ENCODE data around the gene GALNT2. TPM values are rescaled to one million over a fixed set of nuclear protein-coding genes. Genes with fewer than 3 reads are reported as not detected.

GALNT2 gene
- polyA plus RNA-seq, 4 donors: 55.9 to 65.0 (median 62.9) TPM

DNA sequence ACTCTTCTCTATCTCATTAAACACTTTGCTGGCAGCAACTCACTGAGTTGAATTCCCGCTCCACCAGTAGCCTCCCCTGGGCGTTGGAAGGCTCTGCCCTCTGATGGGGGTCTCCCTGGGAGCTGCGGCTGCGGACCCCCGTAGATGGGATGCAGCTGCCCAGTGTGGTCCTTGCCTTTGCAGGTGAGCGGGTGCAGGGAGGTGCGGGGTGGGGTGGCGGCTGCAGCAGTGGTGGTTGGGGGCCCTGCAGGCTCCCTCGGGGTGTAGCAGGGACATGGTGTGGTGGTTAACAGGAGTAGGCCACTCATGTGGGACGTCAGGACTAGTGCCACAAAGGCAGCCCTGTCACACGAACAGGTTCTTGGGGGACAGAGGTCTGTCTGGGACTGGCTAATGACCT is 42.0 kb downstream of the GALNT2 start:
- DNase-seq (ENCODE audit: low read depth in 4 of 4, low spot score in 2 of 4): no peak

GRCh38 chr1:230109895-230110667 is 43.0 kb downstream of the GALNT2 start:
- DNase-seq (ENCODE audit: low read depth in 4 of 4, low spot score in 2 of 4): no peak

DNA sequence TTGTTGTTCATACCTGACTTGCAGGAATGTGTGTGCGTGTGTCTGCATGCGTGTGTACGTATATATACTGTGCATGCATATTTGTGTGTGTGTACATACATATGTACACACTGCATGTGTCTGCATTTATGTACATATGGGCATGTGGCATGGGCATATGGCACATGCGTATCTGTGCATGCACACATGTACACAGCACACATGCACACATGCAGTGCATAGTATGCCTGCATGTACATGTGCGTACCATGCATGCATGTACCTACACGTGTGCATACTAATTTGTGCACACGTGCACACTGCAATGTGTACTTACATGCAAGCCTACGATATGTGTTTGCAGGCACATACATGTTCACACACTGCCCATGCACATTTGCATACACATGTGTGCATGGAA is 43.9 kb downstream of the GALNT2 start:
- DNase-seq (ENCODE audit: low read depth in 4 of 4, low spot score in 2 of 4): no peak

GRCh38 chr1:230112131-230112701 is 45.2 kb downstream of the GALNT2 start:
- DNase-seq (ENCODE audit: low read depth in 4 of 4, low spot score in 2 of 4): no peak

GRCh38 chr1:230112782-230113181 is 45.7 kb downstream of the GALNT2 start:
- no peak for DNase-seq (ENCODE audit: low read depth in 4 of 4, low spot score in 2 of 4)

- DNase-seq (ENCODE audit: low read depth in 4 of 4, low spot score in 2 of 4): no peak
Measured at GRCh38 chr1:230113235-230113592, 46.2 kb downstream of the GALNT2 start.

- no peak for DNase-seq (ENCODE audit: low read depth in 4 of 4, low spot score in 2 of 4)
Measured at GRCh38 chr1:230113593-230114236, 46.7 kb downstream of the GALNT2 start.

DNA sequence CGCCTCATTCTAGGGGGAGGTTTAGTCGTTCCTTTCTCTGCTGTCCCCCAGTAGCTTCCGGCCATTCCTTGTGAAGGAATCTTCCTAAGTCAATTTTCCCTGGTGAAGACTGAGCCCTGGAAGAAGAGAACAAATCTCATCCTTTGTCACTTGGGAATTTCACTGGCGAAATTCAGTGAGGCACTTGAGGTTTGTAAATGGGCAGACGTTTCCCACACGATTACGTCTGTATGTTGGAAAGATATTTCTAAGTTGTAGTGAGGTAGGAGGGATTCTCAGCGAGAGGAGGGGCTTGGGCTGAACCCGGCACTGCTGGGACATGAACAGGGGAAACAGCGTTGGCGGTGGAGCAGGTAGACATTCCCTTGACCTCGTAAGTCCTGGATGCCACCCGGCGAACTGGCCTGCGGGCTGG is 47.2 kb downstream of the GALNT2 start:
- no peak for DNase-seq (ENCODE audit: low read depth in 4 of 4, low spot score in 2 of 4)

GRCh38 chr1:230117694-230118093 is 50.7 kb downstream of the GALNT2 start:
- no peak for DNase-seq (ENCODE audit: low read depth in 4 of 4, low spot score in 2 of 4)

- no peak for DNase-seq (ENCODE audit: low read depth in 4 of 4, low spot score in 2 of 4)
Measured at GRCh38 chr1:230119340-230119739, 52.3 kb downstream of the GALNT2 start.

GRCh38 chr1:230120289-230120920 is 53.4 kb downstream of the GALNT2 start:
- DNase-seq (ENCODE audit: low read depth in 4 of 4, low spot score in 2 of 4): peak in 1 of 4 donors; percentile 52

- no peak for DNase-seq (ENCODE audit: low read depth in 4 of 4, low spot score in 2 of 4)
Measured at GRCh38 chr1:230120921-230121381, 53.9 kb downstream of the GALNT2 start.

GRCh38 chr1:230121950-230122349 is 54.9 kb downstream of the GALNT2 start:
- no peak for DNase-seq (ENCODE audit: low read depth in 4 of 4, low spot score in 2 of 4)

- no peak for DNase-seq (ENCODE audit: low read depth in 4 of 4, low spot score in 2 of 4)
Measured at GRCh38 chr1:230122366-230123279, 55.6 kb downstream of the GALNT2 start.

DNA sequence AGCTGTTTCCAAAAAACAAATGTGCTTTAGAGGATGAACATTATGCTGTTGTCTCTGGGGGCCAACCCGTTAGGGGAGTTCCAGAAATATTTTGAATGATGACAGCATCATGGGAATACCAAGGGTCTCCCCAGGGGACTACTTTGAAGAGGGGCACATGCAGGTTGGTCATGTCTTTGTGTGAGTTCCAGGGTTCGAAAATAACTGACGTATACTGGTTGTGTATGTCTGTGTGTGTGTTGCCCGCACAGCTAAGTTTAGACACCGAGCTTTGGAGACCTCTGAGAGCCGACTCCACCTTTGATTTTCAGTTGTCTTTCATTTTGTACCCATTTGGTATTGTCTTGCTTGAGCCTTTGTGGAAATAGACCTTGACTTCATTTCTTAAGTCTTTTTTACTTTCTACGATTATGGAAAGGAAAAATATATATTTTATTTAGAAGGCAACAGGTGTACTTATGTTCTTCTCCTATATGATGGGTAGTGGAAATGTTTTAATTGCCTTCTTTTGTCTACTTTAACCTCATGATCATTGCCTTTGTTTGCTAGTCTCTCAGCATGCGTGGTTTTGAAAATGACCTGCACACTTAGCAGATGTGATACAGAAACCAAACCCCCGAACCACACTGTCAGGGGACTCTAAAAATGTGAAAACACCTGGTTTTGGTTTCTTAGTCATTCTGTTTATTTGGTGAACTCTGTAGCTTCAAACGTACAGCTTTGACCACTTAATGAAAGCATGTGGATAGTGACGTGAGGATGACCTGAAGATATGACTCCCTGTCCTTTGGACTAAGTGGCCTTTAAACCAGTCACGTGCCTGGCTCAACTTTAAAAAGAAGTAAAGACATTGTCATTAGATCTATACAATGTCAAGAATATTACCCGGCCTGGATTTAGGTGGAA is 56.5 kb downstream of the GALNT2 start:
- no peak for DNase-seq (ENCODE audit: low read depth in 4 of 4, low spot score in 2 of 4)

GRCh38 chr1:230124186-230125128 is 57.4 kb downstream of the GALNT2 start:
- DNase-seq (ENCODE audit: low read depth in 4 of 4, low spot score in 2 of 4): no peak

- no peak for DNase-seq (ENCODE audit: low read depth in 4 of 4, low spot score in 2 of 4)
Measured at GRCh38 chr1:230125141-230125540, 58.1 kb downstream of the GALNT2 start.
